Measurements from ENCODE around the gene GMDS.

GMDS gene

DNA sequence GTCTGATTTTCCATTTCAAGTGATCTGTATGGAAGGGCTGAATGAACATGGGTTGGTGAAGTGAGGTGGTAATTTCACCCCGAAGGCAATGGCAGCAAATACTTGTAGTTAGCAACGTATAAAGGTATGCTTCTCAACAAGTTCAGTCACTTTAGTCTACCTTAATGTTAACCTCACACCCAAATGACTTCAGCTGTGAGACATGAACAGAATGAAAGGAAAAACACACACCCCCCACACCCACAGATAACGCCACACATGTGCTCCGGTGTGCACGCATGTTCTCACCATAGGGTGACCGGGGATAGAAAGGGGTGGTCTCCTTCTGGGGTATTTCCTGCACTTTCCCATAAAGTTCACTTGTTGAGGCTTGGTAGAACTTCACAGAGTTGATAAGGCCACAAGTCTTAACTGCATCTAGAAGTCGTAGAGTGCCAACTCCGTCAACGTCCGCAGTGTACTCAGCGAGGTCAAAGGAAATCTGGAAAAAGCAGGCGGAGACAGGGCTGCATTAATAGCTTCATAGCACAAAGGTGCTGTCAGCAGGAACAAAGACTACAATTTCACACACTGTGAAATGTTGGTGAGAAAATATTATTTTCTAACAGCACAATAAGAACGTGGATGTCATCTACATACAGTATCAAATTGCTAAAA, 284.8 kb downstream of the GMDS start:
- no peak for ATAC-seq (replicated peaks; ENCODE audit: extremely low read depth, poor library complexity, severe bottlenecking)
- H3K36me3 Mint-ChIP-seq (ENCODE audit: insufficient read depth): no peaks in the 10 kb centered on the region
- no peaks in the 10 kb centered on the region for H3K27me3 Mint-ChIP-seq
- H3K4me1 Mint-ChIP-seq: no peaks in the 10 kb centered on the region
- no peak for DNase-seq (ENCODE audit: low spot score in 2 of 2)
- no peak overlapping the region for H3K27ac Mint-ChIP-seq (ENCODE audit: low read depth)
- H3K9me3 Mint-ChIP-seq: no peaks in the 10 kb centered on the region
- no peak overlapping the region for H3K4me3 Mint-ChIP-seq

DNA sequence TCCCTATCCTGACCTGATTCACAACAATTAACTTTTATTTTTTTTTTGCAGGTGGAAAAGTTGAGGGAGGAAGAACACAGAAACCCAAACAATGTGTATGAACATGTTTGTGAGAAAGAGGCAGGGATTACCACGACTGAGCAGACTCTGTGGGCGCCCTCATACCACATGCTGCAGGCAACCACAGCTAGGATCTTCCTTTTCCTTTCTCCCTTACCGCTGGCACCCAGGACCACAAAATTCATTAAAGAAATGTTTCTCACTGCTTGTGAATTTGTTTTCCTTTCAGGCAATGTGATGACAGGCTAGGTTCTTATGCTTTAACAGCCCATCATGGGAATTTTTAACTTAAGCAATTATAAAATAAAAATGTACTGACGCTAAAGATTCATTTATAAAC, 287.1 kb downstream of the GMDS start:
- H3K9me3 Mint-ChIP-seq: no peaks in the 10 kb centered on the region
- no peaks in the 10 kb centered on the region for H3K36me3 Mint-ChIP-seq (ENCODE audit: insufficient read depth)
- no peaks in the 10 kb centered on the region for H3K4me1 Mint-ChIP-seq
- no peaks in the 10 kb centered on the region for H3K27me3 Mint-ChIP-seq
- no peak overlapping the region for H3K4me3 Mint-ChIP-seq
- no peak for DNase-seq (ENCODE audit: low spot score in 2 of 2)
- H3K27ac Mint-ChIP-seq (ENCODE audit: low read depth): no peak overlapping the region
- ATAC-seq (replicated peaks; ENCODE audit: extremely low read depth, poor library complexity, severe bottlenecking): no peak

DNA sequence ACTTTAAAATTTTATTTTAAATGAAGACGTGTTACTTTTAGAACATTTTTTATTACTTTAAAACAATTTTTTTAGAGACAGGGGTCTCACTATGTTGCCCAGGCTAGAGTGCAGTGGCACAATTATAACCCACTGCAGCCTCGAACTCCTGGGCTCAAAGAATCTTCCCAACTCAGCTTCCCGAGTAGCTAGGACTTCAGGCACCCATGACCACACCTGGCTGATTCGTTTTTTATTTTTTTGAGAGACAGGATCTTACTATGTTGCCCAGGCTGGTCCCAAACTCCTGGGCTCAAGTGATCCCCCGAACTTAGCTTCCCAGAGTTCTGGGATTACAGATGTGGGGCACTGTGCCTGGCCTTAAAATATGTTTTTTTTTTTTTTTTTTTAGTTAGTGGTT, 287.7 kb downstream of the GMDS start:
- Mint-ChIP-seq H3K36me3 (ENCODE audit: insufficient read depth) (no peaks in the 10 kb centered on the region), H3K27ac (ENCODE audit: low read depth) (no peak overlapping the region), H3K27me3 (no peaks in the 10 kb centered on the region), H3K9me3 (no peaks in the 10 kb centered on the region), H3K4me1 (no peaks in the 10 kb centered on the region), H3K4me3 (no peak overlapping the region)
- ATAC-seq (replicated peaks; ENCODE audit: extremely low read depth, poor library complexity, severe bottlenecking) (no peak), DNase-seq (ENCODE audit: low spot score in 2 of 2) (no peak)

DNA sequence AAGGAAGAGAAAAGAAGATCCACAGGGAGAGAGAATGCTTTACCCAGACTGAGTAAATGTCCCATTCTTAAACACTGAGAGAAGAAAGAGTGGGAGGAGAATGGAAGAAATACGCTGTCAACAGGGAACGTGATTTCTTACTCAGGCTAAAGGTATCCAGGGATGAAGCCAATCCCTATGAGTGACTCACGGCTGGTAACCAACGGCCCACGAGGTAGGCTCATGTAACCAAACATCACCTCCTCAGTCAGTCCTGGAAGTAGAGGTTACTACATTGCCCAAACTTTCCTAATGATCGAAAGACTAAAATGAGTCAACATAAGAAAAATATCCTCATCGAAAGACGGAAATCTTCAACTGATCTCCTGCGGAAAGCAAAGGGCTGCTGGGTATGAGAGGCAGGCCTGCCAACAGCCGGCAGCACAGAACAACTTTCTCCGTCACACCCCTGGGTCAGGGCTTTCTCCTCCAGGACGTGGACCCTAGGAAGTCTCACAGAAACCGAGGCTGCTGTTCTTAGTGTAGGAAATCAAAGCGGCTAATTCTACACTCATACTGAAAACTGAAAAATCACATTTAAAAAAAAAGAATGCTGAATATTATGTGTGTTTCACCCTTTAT, 292.6 kb downstream of the GMDS start:
- H3K4me1 Mint-ChIP-seq: no peaks in the 10 kb centered on the region
- no peak overlapping the region for H3K4me3 Mint-ChIP-seq
- no peaks in the 10 kb centered on the region for H3K9me3 Mint-ChIP-seq
- no peak for ATAC-seq (replicated peaks; ENCODE audit: extremely low read depth, poor library complexity, severe bottlenecking)
- DNase-seq (ENCODE audit: low spot score in 2 of 2): no peak
- H3K27ac Mint-ChIP-seq (ENCODE audit: low read depth): no peak overlapping the region
- no peaks in the 10 kb centered on the region for H3K27me3 Mint-ChIP-seq
- peaks cover 2% of the 10 kb centered on the region for H3K36me3 Mint-ChIP-seq (ENCODE audit: insufficient read depth)

DNA sequence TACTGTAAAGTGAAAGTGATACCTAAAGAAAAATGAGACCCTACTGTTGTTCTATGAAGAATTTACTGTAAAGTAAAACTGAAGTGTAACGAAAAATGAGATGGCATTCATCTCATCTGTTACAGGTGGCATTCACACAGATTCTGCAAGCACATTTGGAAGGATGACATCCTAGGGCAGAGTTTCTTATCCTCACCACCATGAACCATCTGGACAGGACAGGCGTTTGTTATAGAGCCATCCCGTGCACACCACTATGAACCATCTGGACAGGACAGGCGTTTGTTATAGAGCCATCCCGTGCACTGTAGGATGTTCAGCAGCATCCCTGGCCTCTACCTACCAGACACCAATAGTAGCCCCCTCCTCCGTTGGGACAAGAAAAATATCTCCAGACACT, 294.8 kb downstream of the GMDS start:
- Mint-ChIP-seq H3K4me1 (peaks cover 1% of the 10 kb centered on the region), H3K36me3 (ENCODE audit: insufficient read depth) (peaks cover 2% of the 10 kb centered on the region), H3K4me3 (no peak overlapping the region), H3K9me3 (no peaks in the 10 kb centered on the region), H3K27ac (ENCODE audit: low read depth) (no peak overlapping the region), H3K27me3 (no peaks in the 10 kb centered on the region)
- DNase-seq (ENCODE audit: low spot score in 2 of 2) (no peak), ATAC-seq (replicated peaks; ENCODE audit: extremely low read depth, poor library complexity, severe bottlenecking) (no peak)

DNA sequence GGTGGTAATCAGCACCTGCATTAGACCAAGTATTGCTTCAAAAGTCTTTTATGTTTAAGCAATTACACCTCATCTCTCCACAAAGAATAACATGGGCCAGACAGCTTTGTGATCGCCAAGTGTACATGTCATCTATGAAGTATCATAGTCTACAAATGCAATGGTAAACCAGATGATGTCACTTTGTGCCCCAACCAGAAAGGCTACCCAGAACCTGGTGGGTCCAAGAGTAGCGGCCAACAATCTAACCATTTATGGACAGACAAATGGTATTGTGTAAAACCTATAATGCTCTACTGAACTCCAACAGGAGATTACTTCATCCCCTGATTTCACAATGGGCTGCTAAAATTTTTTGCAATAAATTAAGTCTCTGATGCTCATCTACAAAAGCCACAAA, 295.9 kb downstream of the GMDS start:
- Mint-ChIP-seq H3K36me3 (ENCODE audit: insufficient read depth) (peaks cover 2% of the 10 kb centered on the region), H3K4me1 (peaks cover 7% of the 10 kb centered on the region), H3K9me3 (no peaks in the 10 kb centered on the region), H3K4me3 (no peak overlapping the region), H3K27me3 (no peaks in the 10 kb centered on the region), H3K27ac (ENCODE audit: low read depth) (no peak overlapping the region)
- DNase-seq (ENCODE audit: low spot score in 2 of 2) (no peak), ATAC-seq (replicated peaks; ENCODE audit: extremely low read depth, poor library complexity, severe bottlenecking) (no peak)

DNA sequence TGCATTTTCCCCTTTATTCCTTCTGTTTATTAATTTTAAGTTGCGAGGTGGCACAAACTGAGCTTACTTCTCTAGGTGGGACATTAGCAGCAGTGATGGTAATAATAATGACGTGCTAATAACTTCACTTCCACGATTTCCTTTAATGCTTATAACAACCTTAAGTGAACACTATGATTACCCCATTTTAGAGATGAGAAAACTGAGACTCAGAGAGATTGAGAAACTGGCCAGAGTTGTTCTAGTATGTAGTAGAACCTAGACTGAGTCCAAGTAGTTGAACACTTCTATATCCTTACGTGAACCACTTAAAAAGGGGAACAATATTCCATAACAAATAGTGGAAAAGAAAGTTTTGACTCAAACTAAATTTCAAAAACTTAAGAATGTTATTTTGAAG, 297.5 kb downstream of the GMDS start:
- H3K27ac Mint-ChIP-seq (ENCODE audit: low read depth): no peak overlapping the region
- H3K4me3 Mint-ChIP-seq: no peak overlapping the region
- H3K36me3 Mint-ChIP-seq (ENCODE audit: insufficient read depth): peaks cover 2% of the 10 kb centered on the region
- DNase-seq (ENCODE audit: low spot score in 2 of 2) (no peak), ATAC-seq (replicated peaks; ENCODE audit: extremely low read depth, poor library complexity, severe bottlenecking) (no peak)
- no peaks in the 10 kb centered on the region for H3K27me3 Mint-ChIP-seq
- H3K4me1 Mint-ChIP-seq: peaks cover 7% of the 10 kb centered on the region
- H3K9me3 Mint-ChIP-seq: no peaks in the 10 kb centered on the region

DNA sequence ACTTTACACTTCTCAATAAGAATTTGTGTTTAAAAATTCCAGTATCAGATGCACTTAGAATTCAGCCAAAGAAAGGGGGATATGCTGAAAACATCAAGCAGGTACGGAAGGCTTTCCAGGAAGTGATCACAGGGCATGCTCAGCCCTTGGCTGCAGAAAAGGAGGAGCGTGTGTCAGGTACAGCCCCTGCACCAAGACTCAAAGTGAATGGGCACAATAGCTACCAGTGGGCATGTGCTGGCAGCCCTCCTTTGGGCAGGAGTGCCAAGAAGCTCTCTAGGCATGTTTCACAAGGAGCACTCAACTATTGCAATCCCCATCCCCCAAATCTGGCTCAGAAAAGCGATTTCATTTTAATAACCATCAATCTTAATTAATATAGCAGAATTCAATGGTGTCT, 298.8 kb downstream of the GMDS start:
- no peaks in the 10 kb centered on the region for H3K36me3 Mint-ChIP-seq (ENCODE audit: insufficient read depth)
- no peaks in the 10 kb centered on the region for H3K9me3 Mint-ChIP-seq
- ATAC-seq (replicated peaks; ENCODE audit: extremely low read depth, poor library complexity, severe bottlenecking) (no peak), DNase-seq (ENCODE audit: low spot score in 2 of 2) (no peak)
- peaks cover 7% of the 10 kb centered on the region for H3K4me1 Mint-ChIP-seq
- H3K4me3 Mint-ChIP-seq: no peak overlapping the region
- no peak overlapping the region for H3K27ac Mint-ChIP-seq (ENCODE audit: low read depth)
- no peaks in the 10 kb centered on the region for H3K27me3 Mint-ChIP-seq

DNA sequence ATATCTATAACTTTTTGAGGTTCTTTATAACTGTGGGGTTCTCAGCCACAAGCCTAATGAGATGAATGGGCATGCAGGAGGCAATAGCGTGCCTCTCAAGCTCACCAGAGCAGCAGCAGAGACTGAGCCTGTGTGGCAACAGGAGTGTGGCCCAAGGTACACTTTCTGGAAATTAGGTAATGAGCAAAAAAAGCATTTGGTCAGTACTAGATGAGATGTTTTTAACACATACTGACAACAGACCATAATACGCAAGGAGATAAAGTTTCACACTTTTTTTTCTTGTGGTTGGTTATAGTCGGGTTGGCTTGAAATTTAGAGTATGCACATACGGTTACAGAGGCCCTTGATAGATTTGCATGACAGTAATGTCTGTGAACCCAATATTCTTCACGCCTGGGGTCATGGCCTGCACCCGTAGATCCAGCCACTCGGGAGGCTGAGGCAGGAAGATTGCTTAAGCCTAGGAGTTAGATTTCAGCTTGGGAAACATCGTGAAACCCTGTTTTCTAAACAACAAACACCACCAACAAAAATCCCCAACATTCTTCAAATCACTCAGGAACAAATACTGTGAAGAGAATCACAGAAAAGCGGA, 300.1 kb downstream of the GMDS start:
- no peaks in the 10 kb centered on the region for H3K27me3 Mint-ChIP-seq
- peaks cover 7% of the 10 kb centered on the region for H3K4me1 Mint-ChIP-seq
- no peak overlapping the region for H3K4me3 Mint-ChIP-seq
- no peak overlapping the region for H3K27ac Mint-ChIP-seq (ENCODE audit: low read depth)
- no peaks in the 10 kb centered on the region for H3K9me3 Mint-ChIP-seq
- H3K36me3 Mint-ChIP-seq (ENCODE audit: insufficient read depth): no peaks in the 10 kb centered on the region
- DNase-seq (ENCODE audit: low spot score in 2 of 2) (no peak), ATAC-seq (replicated peaks; ENCODE audit: extremely low read depth, poor library complexity, severe bottlenecking) (no peak)

DNA sequence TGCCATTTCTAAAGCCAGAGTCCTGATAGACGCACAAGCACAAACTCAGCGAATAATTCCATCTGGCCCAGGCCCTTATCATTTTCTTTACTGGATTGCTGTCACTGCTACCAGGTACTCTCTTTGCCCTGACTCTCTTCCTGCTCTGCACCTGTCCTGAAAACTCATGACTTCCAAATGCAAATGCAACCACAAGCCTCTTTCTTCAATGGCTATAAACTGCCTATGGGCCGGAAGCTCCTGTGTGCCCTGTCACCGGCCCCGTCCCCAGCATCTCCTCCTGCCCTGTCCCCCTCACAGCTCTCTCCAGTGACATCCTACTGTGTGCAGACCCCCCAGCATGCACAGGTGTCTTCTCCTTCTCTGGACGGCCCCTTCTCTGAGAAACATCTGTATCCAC, 302.6 kb downstream of the GMDS start:
- Mint-ChIP-seq H3K9me3 (no peaks in the 10 kb centered on the region), H3K27ac (ENCODE audit: low read depth) (no peak overlapping the region), H3K4me3 (no peak overlapping the region), H3K27me3 (no peaks in the 10 kb centered on the region), H3K36me3 (ENCODE audit: insufficient read depth) (no peaks in the 10 kb centered on the region), H3K4me1 (peaks cover 7% of the 10 kb centered on the region)
- ATAC-seq (replicated peaks; ENCODE audit: extremely low read depth, poor library complexity, severe bottlenecking) (no peak), DNase-seq (ENCODE audit: low spot score in 2 of 2) (no peak)

DNA sequence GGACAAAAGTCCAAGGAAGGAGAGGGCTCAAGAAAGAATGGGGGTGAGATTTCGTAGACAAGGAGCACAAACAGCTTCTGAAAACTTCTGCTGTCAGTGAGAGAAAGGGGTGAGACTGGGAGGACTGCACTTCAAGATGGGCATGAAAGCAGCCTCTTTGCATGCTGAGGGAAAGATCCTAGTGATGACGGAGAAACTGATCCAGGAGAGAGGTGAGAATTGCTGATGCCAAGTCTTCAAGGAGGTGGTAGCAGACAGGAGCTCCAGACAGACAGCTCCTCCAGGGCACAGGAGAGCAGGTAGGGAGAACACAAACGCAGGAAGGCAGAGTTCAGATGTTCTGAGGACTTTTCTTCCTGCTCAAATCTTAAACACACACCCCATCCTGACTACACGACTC, 303.9 kb downstream of the GMDS start:
- DNase-seq (ENCODE audit: low spot score in 2 of 2) (no peak), ATAC-seq (replicated peaks; ENCODE audit: extremely low read depth, poor library complexity, severe bottlenecking) (no peak)
- H3K27ac Mint-ChIP-seq (ENCODE audit: low read depth): no peak overlapping the region
- no peaks in the 10 kb centered on the region for H3K9me3 Mint-ChIP-seq
- H3K27me3 Mint-ChIP-seq: no peaks in the 10 kb centered on the region
- no peaks in the 10 kb centered on the region for H3K36me3 Mint-ChIP-seq (ENCODE audit: insufficient read depth)
- H3K4me1 Mint-ChIP-seq: peaks cover 7% of the 10 kb centered on the region
- no peak overlapping the region for H3K4me3 Mint-ChIP-seq

DNA sequence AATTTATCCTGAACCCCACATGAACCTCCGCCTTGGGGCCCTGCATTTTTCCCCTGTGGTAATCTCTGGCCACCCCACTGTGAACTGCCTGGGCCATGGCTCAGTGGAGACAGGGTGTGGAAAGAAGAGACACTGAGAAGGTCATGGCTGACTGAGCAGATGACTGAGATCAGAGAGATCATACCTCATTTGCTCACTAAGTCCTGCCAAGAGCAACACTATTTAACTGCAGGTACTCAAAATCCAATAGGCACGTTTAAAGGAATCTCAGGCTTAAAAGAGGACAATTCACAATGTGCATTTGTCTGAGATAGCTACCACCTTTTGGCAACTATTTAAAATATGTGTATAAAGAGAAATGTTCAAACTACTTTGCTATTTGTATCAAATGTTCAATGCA, 305.0 kb downstream of the GMDS start:
- Mint-ChIP-seq H3K27me3 (no peaks in the 10 kb centered on the region), H3K36me3 (ENCODE audit: insufficient read depth) (no peaks in the 10 kb centered on the region), H3K4me1 (peaks cover 3% of the 10 kb centered on the region), H3K4me3 (no peak overlapping the region), H3K27ac (ENCODE audit: low read depth) (no peak overlapping the region), H3K9me3 (no peaks in the 10 kb centered on the region)
- ATAC-seq (replicated peaks; ENCODE audit: extremely low read depth, poor library complexity, severe bottlenecking) (no peak), DNase-seq (ENCODE audit: low spot score in 2 of 2) (no peak)

DNA sequence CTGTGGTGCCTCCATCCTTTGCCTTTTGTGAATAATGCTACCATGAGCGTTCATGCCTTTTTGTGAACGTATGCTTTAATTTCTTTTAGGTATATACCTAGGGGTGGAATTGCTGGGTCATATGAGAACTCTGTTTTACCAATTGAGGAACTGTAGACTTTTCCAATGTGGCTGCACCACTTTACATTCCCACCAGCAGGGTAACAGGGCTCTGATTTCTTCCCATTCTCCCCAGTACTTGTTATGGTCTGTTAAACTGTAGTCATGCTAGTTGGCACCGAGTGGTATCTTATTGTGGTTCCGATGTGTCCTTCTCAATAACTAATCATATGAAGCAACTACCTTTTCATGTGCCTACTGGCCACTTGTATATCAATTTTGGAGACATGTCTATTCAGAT, 312.1 kb downstream of the GMDS start:
- H3K36me3 Mint-ChIP-seq (ENCODE audit: insufficient read depth): peaks cover 2% of the 10 kb centered on the region
- ATAC-seq (replicated peaks; ENCODE audit: extremely low read depth, poor library complexity, severe bottlenecking) (no peak), DNase-seq (ENCODE audit: low spot score in 2 of 2) (no peak)
- H3K4me3 Mint-ChIP-seq: no peak overlapping the region
- peaks cover 5% of the 10 kb centered on the region for H3K9me3 Mint-ChIP-seq
- H3K4me1 Mint-ChIP-seq: no peaks in the 10 kb centered on the region
- no peaks in the 10 kb centered on the region for H3K27me3 Mint-ChIP-seq
- no peak overlapping the region for H3K27ac Mint-ChIP-seq (ENCODE audit: low read depth)
